MM.1S (cell line): Measurements from ENCODE around the gene NUTM1.
A peak's percentile ranks its signal among the peaks of the same experiment; 100 is the strongest.

Experiments used
- DNase-seq: peaks from one replicate; pipeline ENCODE4 v3.0.0-alpha.2; 2015
- H2AFZ ChIP-seq: fragments of 300-600 bp; sonication (generic); 2 replicates; pipeline ENCODE4 v1.6.0; 2016; ENCODE audit warnings: antibody characterized with exemption, low read length
- H3F3A ChIP-seq: fragments of 300-600 bp; sonication (generic); 2 replicates; pipeline ENCODE4 v1.6.1; 2016; ENCODE audit warnings: mild to moderate bottlenecking, antibody characterized with exemption, low read length, moderate library complexity, mixed read lengths; ENCODE audit not compliant: insufficient read depth
- H3K27ac ChIP-seq: fragments of 300-600 bp; sonication (generic); 2 replicates; pipeline ENCODE4 v1.5.1; 2016; ENCODE audit warnings: mild to moderate bottlenecking, low read length
- H3K27me3 ChIP-seq: fragments of 300-600 bp; sonication (generic); replicated peaks from 2 replicates; pipeline ENCODE4 v1.6.0; 2016; ENCODE audit warnings: low read length; ENCODE audit not compliant: insufficient read depth
- H3K36me3 ChIP-seq: fragments of 300-600 bp; sonication (generic); replicated peaks from 2 replicates; pipeline ENCODE4 v1.6.1; 2016; ENCODE audit warnings: mild to moderate bottlenecking, low read length, mixed read lengths; ENCODE audit not compliant: insufficient read depth
- H3K4me1 ChIP-seq: fragments of 300-600 bp; sonication (generic); 2 replicates; pipeline ENCODE4 v1.6.1; 2016; ENCODE audit warnings: low read length, mixed read lengths
- H3K4me2 ChIP-seq: fragments of 300-600 bp; sonication (generic); 2 replicates; pipeline ENCODE4 v1.6.0; 2016; ENCODE audit warnings: low read depth, low read length
- H3K4me3 ChIP-seq: fragments of 300-600 bp; sonication (generic); 2 replicates; pipeline ENCODE4 v1.5.1; 2016; ENCODE audit warnings: low read length, mixed read lengths
- H3K79me2 ChIP-seq: fragments of 300-600 bp; sonication (generic); 2 replicates; pipeline ENCODE4 v1.6.1; 2016; ENCODE audit warnings: mixed run types, low read length, mixed read lengths
- H3K9ac ChIP-seq: fragments of 300-600 bp; sonication (generic); 2 replicates; pipeline ENCODE4 v1.6.1; 2016; ENCODE audit warnings: low read length, mixed read lengths
- H3K9me2 ChIP-seq: fragments of 300-600 bp; sonication (generic); replicated peaks from 2 replicates; pipeline ENCODE4 v1.6.1; 2016; ENCODE audit warnings: mild to moderate bottlenecking, low read length, mixed read lengths; ENCODE audit not compliant: insufficient read depth
- H3K9me3 ChIP-seq: fragments of 300-600 bp; sonication (generic); replicated peaks from 2 replicates; pipeline ENCODE4 v1.6.1; 2016; ENCODE audit warnings: mild to moderate bottlenecking, low read length, mixed read lengths; ENCODE audit not compliant: insufficient read depth
- H4K20me1 ChIP-seq: fragments of 300-600 bp; sonication (generic); 2 replicates; pipeline ENCODE4 v1.6.1; 2016; ENCODE audit warnings: mild to moderate bottlenecking, low read length, moderate library complexity, mixed read lengths; ENCODE audit not compliant: insufficient read depth
- EZH2 ChIP-seq: fragments of 300-600 bp; sonication (generic); optimal IDR thresholded peaks from 2 replicates; pipeline ENCODE3; 2017; ENCODE audit warnings: low read depth, mild to moderate bottlenecking, antibody characterized with exemption, low read length, mixed read lengths
- EZH2phosphoT487 ChIP-seq: fragments of 300-600 bp; sonication (generic); IDR thresholded peaks from 2 replicates; pipeline ENCODE4 v1.6.1; 2018; ENCODE audit warnings: antibody characterized with exemption, low read length
- TF ChIP-seq, protein P1 (sequence below): fragments of 300-600 bp; sonication (generic); IDR thresholded peaks from 2 replicates; pipeline ENCODE4 v1.5.1; 2016; ENCODE audit warnings: antibody characterized with exemption, low read length, mixed read lengths

NUTM1 gene

DNA sequence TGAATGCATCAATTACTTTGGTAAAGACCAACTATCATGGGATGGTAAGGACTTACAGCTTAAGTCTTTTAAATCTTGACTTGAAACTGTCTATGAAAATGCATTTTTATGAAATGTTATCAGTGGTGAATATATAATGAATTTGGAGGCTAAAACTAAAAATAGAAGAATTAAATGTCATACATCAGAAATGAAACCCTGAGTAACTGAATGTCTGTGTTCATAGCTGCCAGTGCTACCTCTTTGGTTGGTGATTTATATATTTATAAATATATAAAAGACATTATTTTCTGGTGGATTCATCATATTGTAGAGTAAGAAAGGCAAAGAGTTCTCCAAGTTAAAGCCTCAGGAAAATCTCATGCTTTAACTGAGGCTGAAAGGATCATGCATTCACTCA, 17.7 kb upstream of the NUTM1 start:
- H3K9me2 ChIP-seq, result no peaks in the 10 kb centered on the region
- H3K4me3 ChIP-seq, result no peak overlapping the region
- 0 out of 2 replicates have a peak overlapping the region, but pooled peaks have one; percentile 19 for H3K4me2 ChIP-seq
- H3K27me3 ChIP-seq, result no peaks in the 10 kb centered on the region
- H3K9me3 ChIP-seq, result no peaks in the 10 kb centered on the region
- no peak overlapping the region for H3K9ac ChIP-seq
- no peaks in the 10 kb centered on the region for H3K36me3 ChIP-seq
- H3K4me1 ChIP-seq, result peaks cover 40% of the 10 kb centered on the region
- H3K79me2 ChIP-seq, result peaks cover 65% of the 10 kb centered on the region
- peaks cover 20% of the 10 kb centered on the region for H3F3A ChIP-seq
- no peak overlapping the region for H3K27ac ChIP-seq
- no peaks in the 10 kb centered on the region for H4K20me1 ChIP-seq
- DNase-seq, result no peak
- TF ChIP-seq EZH2 (no peak), EZH2phosphoT487 (no peak)
- TF ChIP-seq, protein P1, sequence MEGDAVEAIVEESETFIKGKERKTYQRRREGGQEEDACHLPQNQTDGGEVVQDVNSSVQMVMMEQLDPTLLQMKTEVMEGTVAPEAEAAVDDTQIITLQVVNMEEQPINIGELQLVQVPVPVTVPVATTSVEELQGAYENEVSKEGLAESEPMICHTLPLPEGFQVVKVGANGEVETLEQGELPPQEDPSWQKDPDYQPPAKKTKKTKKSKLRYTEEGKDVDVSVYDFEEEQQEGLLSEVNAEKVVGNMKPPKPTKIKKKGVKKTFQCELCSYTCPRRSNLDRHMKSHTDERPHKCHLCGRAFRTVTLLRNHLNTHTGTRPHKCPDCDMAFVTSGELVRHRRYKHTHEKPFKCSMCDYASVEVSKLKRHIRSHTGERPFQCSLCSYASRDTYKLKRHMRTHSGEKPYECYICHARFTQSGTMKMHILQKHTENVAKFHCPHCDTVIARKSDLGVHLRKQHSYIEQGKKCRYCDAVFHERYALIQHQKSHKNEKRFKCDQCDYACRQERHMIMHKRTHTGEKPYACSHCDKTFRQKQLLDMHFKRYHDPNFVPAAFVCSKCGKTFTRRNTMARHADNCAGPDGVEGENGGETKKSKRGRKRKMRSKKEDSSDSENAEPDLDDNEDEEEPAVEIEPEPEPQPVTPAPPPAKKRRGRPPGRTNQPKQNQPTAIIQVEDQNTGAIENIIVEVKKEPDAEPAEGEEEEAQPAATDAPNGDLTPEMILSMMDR, result no peak
- H2AFZ ChIP-seq, result no peak overlapping the region

GRCh38 chr15:34327906-34328305, 15.2 kb upstream of the NUTM1 start:
- Histone ChIP-seq H3K4me3 (peak overlapping the region; percentile 53), H3K9me2 (no peaks in the 10 kb centered on the region), H2AFZ (peak overlapping the region; percentile 67; the same call in 1 of the 2 replicates), H3K27ac (peak overlapping the region; percentile 94), H3K27me3 (no peaks in the 10 kb centered on the region), H3K9ac (peak overlapping the region; percentile 59), H3K36me3 (no peaks in the 10 kb centered on the region), H3F3A (peaks cover 20% of the 10 kb centered on the region), H3K79me2 (peaks cover 76% of the 10 kb centered on the region), H3K4me1 (peaks cover 42% of the 10 kb centered on the region), H3K4me2 (peak overlapping the region; percentile 77), H4K20me1 (no peaks in the 10 kb centered on the region), H3K9me3 (no peaks in the 10 kb centered on the region)
- peak; percentile 62 for DNase-seq
- no peak for TF ChIP-seq EZH2phosphoT487
- TF ChIP-seq, protein P1, result no peak
- no peak for TF ChIP-seq EZH2

DNA sequence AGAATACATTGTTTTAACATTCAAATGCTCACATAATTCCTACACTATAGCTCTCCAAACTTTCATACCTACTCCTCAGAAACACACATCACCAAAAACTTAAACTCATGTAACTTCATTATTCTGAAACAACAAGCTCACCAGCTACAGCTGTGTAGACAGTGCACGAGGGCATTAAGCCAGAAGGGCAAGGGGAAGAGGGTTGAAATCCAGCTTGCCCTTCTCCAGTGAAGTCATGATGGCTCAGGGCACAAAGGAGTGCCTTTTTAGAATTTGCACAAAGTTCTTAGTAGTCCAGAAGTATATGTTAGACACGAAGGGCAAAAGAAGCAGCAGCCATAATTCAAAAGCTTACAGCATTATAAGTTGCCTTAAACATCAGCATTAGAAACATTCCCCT, 14.1 kb upstream of the NUTM1 start:
- Histone ChIP-seq H3K4me2 (peak overlapping the region; percentile 77), H3K9me2 (no peaks in the 10 kb centered on the region), H3K27me3 (no peaks in the 10 kb centered on the region), H3K79me2 (peaks cover 75% of the 10 kb centered on the region), H3K9ac (no peak overlapping the region; the same call in 1 of the 2 replicates), H3K27ac (peak overlapping the region; percentile 94), H3K36me3 (no peaks in the 10 kb centered on the region), H2AFZ (0 out of 2 replicates have a peak overlapping the region, but pooled peaks have one; percentile 9), H3F3A (peaks cover 22% of the 10 kb centered on the region), H3K4me3 (0 out of 2 replicates have a peak overlapping the region, but pooled peaks have one; percentile 4), H3K4me1 (peaks cover 43% of the 10 kb centered on the region), H4K20me1 (no peaks in the 10 kb centered on the region), H3K9me3 (no peaks in the 10 kb centered on the region)
- TF ChIP-seq EZH2phosphoT487 (no peak), EZH2 (no peak)
- peak; percentile 22 for DNase-seq

- H3K27me3 ChIP-seq, result no peaks in the 10 kb centered on the region
- peaks cover 78% of the 10 kb centered on the region for H3K79me2 ChIP-seq
- TF ChIP-seq EZH2phosphoT487 (no peak), EZH2 (no peak)
- TF ChIP-seq, protein P1, result no peak
- no peak overlapping the region for H3K4me2 ChIP-seq
- H3K36me3 ChIP-seq, result no peaks in the 10 kb centered on the region
- no peaks in the 10 kb centered on the region for H3K9me2 ChIP-seq
- no peak for DNase-seq
- H3F3A ChIP-seq, result peaks cover 35% of the 10 kb centered on the region
- H3K27ac ChIP-seq, result no peak overlapping the region
- no peaks in the 10 kb centered on the region for H4K20me1 ChIP-seq
- no peak overlapping the region for H3K4me3 ChIP-seq
- H2AFZ ChIP-seq, result no peak overlapping the region
- H3K9me3 ChIP-seq, result no peaks in the 10 kb centered on the region
- H3K4me1 ChIP-seq, result peaks cover 45% of the 10 kb centered on the region
- no peak overlapping the region for H3K9ac ChIP-seq
Measured at GRCh38 chr15:34330279-34330678, 12.8 kb upstream of the NUTM1 start.
